ENCODE data around the gene MDN1.

- TF ChIP-seq CTCF (IDR thresholded peaks at IDR 0.05; ENCODE audit: borderline replicate concordance, extremely low read depth, low read length, poor library complexity, severe bottlenecking) (no peak), EZH2 (IDR thresholded peaks at IDR 0.05; ENCODE audit: borderline replicate concordance, low read depth, low read length, severe bottlenecking) (no peak)
Measured at GRCh38 chr6:89763550-89763949, 56.0 kb downstream of the MDN1 start.

Measured in DND-41 (cell line).